ENCODE data around the gene MRM2. TPM values are rescaled to one million over a fixed set of nuclear protein-coding genes. Genes with fewer than 3 reads are reported as not detected.

Gene MRM2
- total and polyA plus RNA-seq, 4 donors: 11.5 to 19.8 (median 14.7) TPM

GRCh38 chr7:2191016-2191415 lies 51.0 kb downstream of the MRM2 start:
- Histone ChIP-seq H3K4me1 (ENCODE audit: control insufficient read depth in 1 of 2, insufficient read depth in 2 of 2, low read length in 2 of 2) (no peaks in the 10 kb centered on the region), H3K9me3 (ENCODE audit: control insufficient read depth, low read length) (no peaks in the 10 kb centered on the region), H3K4me3 (ENCODE audit: low read length in 2 of 2) (no peak overlapping the region), H3K36me3 (ENCODE audit: control insufficient read depth in 1 of 2, insufficient read depth in 2 of 2, low read length in 1 of 2) (no peaks in the 10 kb centered on the region), H3K27ac (ENCODE audit: low read depth in 1 of 2, low read length in 2 of 2) (no peak overlapping the region), H3K27me3 (ENCODE audit: control insufficient read depth in 1 of 2, insufficient read depth in 2 of 2, low read length in 1 of 2) (no peaks in the 10 kb centered on the region)
- ATAC-seq (ENCODE audit: low FRiP score) (no peak), DNase-seq (no peak)
- WGBS, 2 donors: 85 to 87% methylated on average over 9 of the region's 9 CpGs
- intact Hi-C loops (cut with DNase I): no loop called here

DNA sequence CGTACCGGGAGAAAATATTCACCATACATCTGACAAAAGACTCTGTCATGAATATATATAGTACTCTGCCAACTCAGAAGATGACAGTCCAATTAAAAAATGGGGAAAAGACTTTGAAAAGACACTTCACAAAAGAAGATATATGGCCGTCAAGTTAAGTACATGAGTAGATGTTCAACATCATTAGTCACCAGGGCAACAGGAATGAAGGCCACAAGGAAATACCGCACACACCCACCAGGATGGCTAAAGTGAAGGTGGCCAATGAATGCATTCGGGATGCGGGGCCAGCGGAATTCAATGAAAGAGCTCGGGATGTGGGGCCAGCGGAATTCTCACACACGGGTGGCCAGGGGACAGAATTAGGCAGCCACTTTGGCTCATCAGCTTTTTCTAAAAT lies 51.5 kb downstream of the MRM2 start:
- Histone ChIP-seq H3K27ac (ENCODE audit: low read depth in 1 of 2, low read length in 2 of 2) (no peak overlapping the region), H3K36me3 (ENCODE audit: control insufficient read depth in 1 of 2, insufficient read depth in 2 of 2, low read length in 1 of 2) (no peaks in the 10 kb centered on the region), H3K9me3 (ENCODE audit: control insufficient read depth, low read length) (no peaks in the 10 kb centered on the region), H3K4me3 (ENCODE audit: low read length in 2 of 2) (no peak overlapping the region), H3K27me3 (ENCODE audit: control insufficient read depth in 1 of 2, insufficient read depth in 2 of 2, low read length in 1 of 2) (no peaks in the 10 kb centered on the region), H3K4me1 (ENCODE audit: control insufficient read depth in 1 of 2, insufficient read depth in 2 of 2, low read length in 2 of 2) (no peaks in the 10 kb centered on the region)
- 88 to 91% methylated on average over 10 of the region's 10 CpGs for WGBS, 2 donors
- intact Hi-C loops (cut with DNase I): no loop called here
- ATAC-seq (ENCODE audit: low FRiP score) (no peak), DNase-seq (no peak)

- DNase-seq (no peak), ATAC-seq (ENCODE audit: low FRiP score) (no peak)
- H3K4me1 ChIP-seq (ENCODE audit: control insufficient read depth in 1 of 2, insufficient read depth in 2 of 2, low read length in 2 of 2): no peaks in the 10 kb centered on the region
- no peaks in the 10 kb centered on the region for H3K36me3 ChIP-seq (ENCODE audit: control insufficient read depth in 1 of 2, insufficient read depth in 2 of 2, low read length in 1 of 2)
- 82 to 85% methylated on average over 4 of the region's 4 CpGs for WGBS, 2 donors
- intact Hi-C loops (cut with DNase I): no loop called here
- no peaks in the 10 kb centered on the region for H3K9me3 ChIP-seq (ENCODE audit: control insufficient read depth, low read length)
- H3K27ac ChIP-seq (ENCODE audit: low read depth in 1 of 2, low read length in 2 of 2): no peak overlapping the region
- H3K4me3 ChIP-seq (ENCODE audit: low read length in 2 of 2): no peak overlapping the region
- no peaks in the 10 kb centered on the region for H3K27me3 ChIP-seq (ENCODE audit: control insufficient read depth in 1 of 2, insufficient read depth in 2 of 2, low read length in 1 of 2)
These were observed 55.8 kb downstream of the MRM2 start for GRCh38 chr7:2186166-2186565.

GRCh38 chr7:2185715-2186114 lies 56.3 kb downstream of the MRM2 start:
- Histone ChIP-seq H3K4me1 (ENCODE audit: control insufficient read depth in 1 of 2, insufficient read depth in 2 of 2, low read length in 2 of 2) (no peaks in the 10 kb centered on the region), H3K36me3 (ENCODE audit: control insufficient read depth in 1 of 2, insufficient read depth in 2 of 2, low read length in 1 of 2) (no peaks in the 10 kb centered on the region), H3K27me3 (ENCODE audit: control insufficient read depth in 1 of 2, insufficient read depth in 2 of 2, low read length in 1 of 2) (no peaks in the 10 kb centered on the region), H3K27ac (ENCODE audit: low read depth in 1 of 2, low read length in 2 of 2) (no peak overlapping the region), H3K9me3 (ENCODE audit: control insufficient read depth, low read length) (no peaks in the 10 kb centered on the region), H3K4me3 (ENCODE audit: low read length in 2 of 2) (no peak overlapping the region)
- WGBS, 2 donors: 95% methylated on average over 8 of the region's 8 CpGs
- intact Hi-C loops (cut with DNase I): no loop called here
- no peak for DNase-seq
- no peak for ATAC-seq (ENCODE audit: low FRiP score)

Small RNA genes lying within 50 kb of the gene (microRNA-seq; reads per million reads assigned to microRNA genes)
- 0 reads per million in 2 donors for gene MIR6836

Other genes with a start within 250 kb of the MRM2 start
- 10 to 100 TPM; 20.3 to 35.8 TPM for gene MAD1L1, start 9.3 kb downstream of the MRM2 start, total RNA-seq
- gene MAD1L1, start 9.3 kb downstream of the MRM2 start, polyA plus RNA-seq: 10 to 100 TPM; 14.8 to 20.1 TPM
- 10 to 100 TPM; 11.1 to 11.9 TPM for gene NUDT1, start within 50 bp of the MRM2 start, total RNA-seq
- gene NUDT1, start within 50 bp of the MRM2 start, polyA plus RNA-seq: 10 to 100 TPM; 21.0 to 30.8 TPM
- 10 to 100 TPM; 25.9 to 26.5 TPM for gene SNX8, start 72.2 kb upstream of the MRM2 start, total RNA-seq
- 10 to 100 TPM in 1 of 2 donors, 1 to 10 TPM in 1; 4.1 to 15.8 TPM for gene SNX8, start 72.2 kb upstream of the MRM2 start, polyA plus RNA-seq
- gene EIF3B, start 112.6 kb upstream of the MRM2 start, total RNA-seq: 10 to 100 TPM; 84.7 to 95.2 TPM
- gene EIF3B, start 112.6 kb upstream of the MRM2 start, polyA plus RNA-seq: 10 to 100 TPM; 28.7 to 84.7 TPM
- 10 to 100 TPM; 19.6 to 31.8 TPM for gene CHST12, start 161.4 kb upstream of the MRM2 start, total RNA-seq
- 10 to 100 TPM in 1 of 2 donors, 1 to 10 TPM in 1; 2.9 to 16.0 TPM for gene CHST12, start 161.4 kb upstream of the MRM2 start, polyA plus RNA-seq
- gene GRIFIN, start 234.2 kb upstream of the MRM2 start, total RNA-seq: not detected
- not detected for gene GRIFIN, start 234.2 kb upstream of the MRM2 start, polyA plus RNA-seq

All from aorta (tissue), 5 donors.